Fibroblast of villous mesenchyme (primary cell): ENCODE results near the gene STX12. TPM values are rescaled to one million over a fixed set of nuclear protein-coding genes. Genes with fewer than 3 reads are reported as not detected.
"Not testable (repeated sequence)": the region's sequence is repeated elsewhere in the genome, so short reads cannot be mapped to it uniquely, and the experiment has no call there.

Experiments
- DNase-seq: peaks from one replicate; pipeline ENCODE4 v3.0.0-alpha.2; 2010; ENCODE audit warnings: low read depth
- H3K4me3 ChIP-seq: 2 replicates; pipeline ENCODE4 v1.5.1; 2011; ENCODE audit warnings: low read depth, mild to moderate bottlenecking, low read length
- total RNA-seq: library from RNA; depleted of rRNA; stranded (reverse); fragments of >200 nt; gene quantifications from 2 replicates; pipeline ENCODE4 v1.2.3, GENCODE V29; 2012
- TF ChIP-seq, protein P1 (sequence below): IDR thresholded peaks from 2 replicates; pipeline ENCODE4 v1.5.1; 2012; ENCODE audit warnings: low read depth, mild to moderate bottlenecking, low read length; ENCODE audit not compliant: insufficient read depth

Gene STX12
- total RNA-seq, 1 donor, result 95.4 TPM

DNA sequence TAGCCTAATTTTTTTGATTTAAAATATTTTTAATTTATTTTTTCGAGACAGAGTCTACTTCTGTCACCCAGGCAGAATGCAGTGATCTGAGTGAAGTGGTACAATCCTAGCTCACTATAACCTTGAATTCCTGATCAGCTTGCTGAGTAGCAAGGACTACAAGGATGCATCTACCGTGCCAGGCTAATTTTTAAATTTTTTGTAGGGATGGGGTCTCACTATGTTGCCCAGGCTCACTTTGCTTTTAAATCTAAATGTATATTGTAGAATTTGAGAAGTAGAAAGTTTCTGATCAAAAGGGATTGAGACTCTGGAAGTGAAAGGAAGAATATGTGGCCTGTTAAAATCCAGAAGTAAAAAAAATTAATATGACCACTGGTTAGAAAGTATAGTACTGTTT is 1.6 kb downstream of the STX12 start:
- TF ChIP-seq, protein P1, sequence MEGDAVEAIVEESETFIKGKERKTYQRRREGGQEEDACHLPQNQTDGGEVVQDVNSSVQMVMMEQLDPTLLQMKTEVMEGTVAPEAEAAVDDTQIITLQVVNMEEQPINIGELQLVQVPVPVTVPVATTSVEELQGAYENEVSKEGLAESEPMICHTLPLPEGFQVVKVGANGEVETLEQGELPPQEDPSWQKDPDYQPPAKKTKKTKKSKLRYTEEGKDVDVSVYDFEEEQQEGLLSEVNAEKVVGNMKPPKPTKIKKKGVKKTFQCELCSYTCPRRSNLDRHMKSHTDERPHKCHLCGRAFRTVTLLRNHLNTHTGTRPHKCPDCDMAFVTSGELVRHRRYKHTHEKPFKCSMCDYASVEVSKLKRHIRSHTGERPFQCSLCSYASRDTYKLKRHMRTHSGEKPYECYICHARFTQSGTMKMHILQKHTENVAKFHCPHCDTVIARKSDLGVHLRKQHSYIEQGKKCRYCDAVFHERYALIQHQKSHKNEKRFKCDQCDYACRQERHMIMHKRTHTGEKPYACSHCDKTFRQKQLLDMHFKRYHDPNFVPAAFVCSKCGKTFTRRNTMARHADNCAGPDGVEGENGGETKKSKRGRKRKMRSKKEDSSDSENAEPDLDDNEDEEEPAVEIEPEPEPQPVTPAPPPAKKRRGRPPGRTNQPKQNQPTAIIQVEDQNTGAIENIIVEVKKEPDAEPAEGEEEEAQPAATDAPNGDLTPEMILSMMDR, result no peak
- peak overlapping the region; percentile 97 for H3K4me3 ChIP-seq
- no peak for DNase-seq

DNA sequence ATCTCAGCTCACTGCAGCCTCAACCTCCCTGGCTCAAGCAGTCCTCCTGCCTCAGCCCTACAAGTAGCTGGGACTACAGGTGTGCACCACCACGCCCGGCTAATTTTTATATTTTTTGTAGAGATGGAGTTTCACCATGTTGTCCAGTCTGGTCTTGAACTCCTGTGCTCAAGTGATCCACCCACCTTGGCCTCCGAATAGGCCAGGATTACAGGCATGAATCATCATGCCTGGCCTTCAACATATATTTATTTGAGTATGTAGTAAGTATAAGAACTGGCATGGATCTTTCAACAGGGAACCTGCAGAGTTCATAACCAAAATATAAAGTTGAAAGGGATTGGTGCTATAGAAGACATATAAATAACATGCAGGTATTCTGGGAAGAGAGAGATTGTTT is 2.3 kb downstream of the STX12 start:
- not testable (repeated sequence) for DNase-seq, H3K4me3 ChIP-seq

DNA sequence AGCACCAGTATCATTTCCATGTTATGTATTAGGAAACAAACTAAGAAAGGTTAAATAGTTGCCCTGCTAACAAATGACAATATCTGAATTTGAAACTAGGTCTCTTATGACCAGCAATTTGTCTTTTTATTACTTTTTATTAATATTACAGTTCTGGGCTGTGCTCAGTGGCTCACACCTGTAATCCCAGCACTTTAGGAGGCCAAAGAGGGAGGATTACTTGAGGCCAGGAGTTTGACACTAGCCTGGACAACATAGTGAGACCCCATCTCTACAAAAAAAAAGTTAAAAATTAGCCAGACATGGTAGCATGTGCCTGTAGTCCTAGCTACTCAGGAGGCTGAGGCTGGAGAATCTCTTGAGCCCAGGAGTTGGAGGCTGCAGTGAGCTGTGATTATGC is 3.3 kb downstream of the STX12 start:
- DNase-seq, H3K4me3 ChIP-seq: not testable (repeated sequence)

DNA sequence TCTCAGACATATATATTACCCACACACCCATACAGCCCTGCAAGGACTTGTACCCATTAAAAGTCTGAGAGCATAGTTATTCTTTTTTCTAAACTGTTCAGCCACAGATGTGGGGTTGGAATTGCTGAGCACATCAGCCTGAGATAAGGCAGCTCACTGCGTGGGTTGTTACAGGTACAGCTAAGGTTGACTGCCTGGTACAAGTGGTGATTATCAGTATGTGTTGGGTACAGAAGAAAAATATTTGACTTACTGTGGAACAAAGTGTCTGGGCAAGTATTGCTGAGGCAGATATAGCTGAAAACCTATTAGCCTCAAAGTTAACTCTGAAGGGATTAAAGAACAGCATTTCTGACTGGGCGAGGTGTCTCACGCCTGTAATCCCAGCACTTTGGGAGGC is 5.0 kb downstream of the STX12 start:
- H3K4me3 ChIP-seq, result no peak overlapping the region
- DNase-seq, result no peak
- TF ChIP-seq, protein P1, result no peak

DNA sequence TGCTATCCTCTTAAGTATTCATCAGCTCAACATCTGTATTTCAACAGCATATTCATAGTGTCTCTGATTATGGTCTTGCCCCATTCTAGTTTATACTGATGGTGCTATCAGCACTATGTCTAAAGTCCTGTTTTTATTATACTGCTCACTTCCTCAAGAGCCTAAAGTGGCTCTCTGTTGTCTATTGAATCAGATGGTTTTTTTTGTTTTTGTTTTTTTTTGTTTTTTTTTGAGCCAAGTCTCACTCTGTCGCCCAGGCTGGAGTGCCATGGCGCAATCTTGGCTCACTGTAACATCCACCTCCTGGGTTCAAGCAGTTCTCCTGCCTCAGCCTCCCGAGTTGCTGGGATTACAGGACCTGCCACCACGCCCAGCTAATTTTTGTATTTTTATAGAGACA is 6.1 kb downstream of the STX12 start:
- no peak overlapping the region for H3K4me3 ChIP-seq
- TF ChIP-seq, protein P1, result no peak
- DNase-seq, result no peak

DNA sequence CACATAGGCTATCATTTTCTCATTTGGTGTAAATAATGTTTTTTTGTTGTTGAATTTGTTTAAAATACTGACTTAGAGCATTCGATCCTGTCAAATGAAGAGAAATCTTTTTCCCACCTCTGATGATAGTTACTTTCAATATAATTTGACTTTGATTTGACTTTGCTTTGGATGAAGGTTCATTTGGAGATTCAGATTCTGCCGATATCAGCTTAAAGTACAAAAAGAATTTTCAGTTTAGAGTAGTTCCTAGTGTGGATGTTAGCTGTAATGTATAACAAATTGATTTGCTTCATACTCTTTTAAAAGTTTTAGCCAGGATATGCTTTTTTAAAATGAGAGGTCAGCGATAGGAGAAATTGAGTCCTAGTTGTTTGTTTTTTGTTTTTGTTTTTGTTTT is 9.9 kb downstream of the STX12 start:
- DNase-seq, result no peak
- no peak overlapping the region for H3K4me3 ChIP-seq
- TF ChIP-seq, protein P1, result no peak

DNA sequence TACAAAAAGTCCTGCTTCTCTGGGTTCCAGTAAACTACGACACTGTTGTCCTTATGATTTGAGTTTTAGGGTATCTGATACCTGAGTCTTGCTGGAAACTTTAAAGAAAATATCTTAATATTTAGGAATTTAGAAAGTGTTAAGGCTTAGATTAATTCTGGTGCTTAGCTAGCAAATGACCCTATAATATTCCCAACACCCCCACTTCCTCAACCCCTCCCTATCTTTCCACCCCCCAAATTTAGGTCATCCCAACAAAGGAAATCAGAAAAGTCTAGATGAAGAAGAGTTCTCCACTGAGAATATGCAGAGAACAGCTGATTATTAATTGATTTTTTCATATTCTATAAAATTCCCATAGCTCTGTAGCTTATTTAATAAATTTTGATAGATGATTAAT is 11.7 kb downstream of the STX12 start:
- TF ChIP-seq, protein P1, result no peak
- DNase-seq, result no peak
- no peak overlapping the region for H3K4me3 ChIP-seq

- TF ChIP-seq, protein P1, result no peak
- peak; percentile 14 for DNase-seq
- H3K4me3 ChIP-seq, result no peak overlapping the region
Observed at GRCh38 chr1:27785781-27786455, 12.9 kb downstream of the STX12 start.
